Keratinocyte (primary cell): Measurements from ENCODE around the gene ALPK1. TPM values are rescaled to one million over a fixed set of nuclear protein-coding genes. Genes with fewer than 3 reads are reported as not detected.

Experiments
- DNase-seq: peaks from one replicate; pipeline ENCODE4 v3.0.0-alpha.2; 2011; ENCODE audit warnings: low read depth, missing footprints, low spot score
- FAIRE-seq: peaks from 2 replicates; lab custom pipeline; 2011; peaks lifted over from hg19 to GRCh38; lab: Jason Lieb, UNC
- H2AFZ ChIP-seq: 2 replicates; pipeline ENCODE4 v1.6.0; 2012; ENCODE audit warnings: low read length, control low read depth, inconsistent platforms; ENCODE audit not compliant: control insufficient read depth
- H3K27ac ChIP-seq: 2 replicates; pipeline ENCODE4 v1.5.1; 2011; ENCODE audit warnings: low read length; ENCODE audit not compliant: control insufficient read depth, insufficient read depth
- H3K27me3 ChIP-seq: 3 replicates; pipeline ENCODE4 v1.6.0; 2011; ENCODE audit warnings: low read length; ENCODE audit not compliant: control insufficient read depth, insufficient read depth; ENCODE audit errors: extremely low read depth
- H3K36me3 ChIP-seq, 2 experiments: 2 replicates in 1 of 2; 3 replicates in 1 of 2; pipeline ENCODE4 v1.5.1; 2011; ENCODE audit warnings: low read length in 2 of 2, mild to moderate bottlenecking in 1 of 2; ENCODE audit not compliant: control insufficient read depth in 2 of 2, insufficient read depth in 2 of 2; ENCODE audit errors: extremely low read depth in 1 of 2
- H3K4me1 ChIP-seq: 3 replicates; pipeline ENCODE4 v1.5.1; 2011; ENCODE audit warnings: low read length; ENCODE audit not compliant: control insufficient read depth, insufficient read depth; ENCODE audit errors: extremely low read depth
- H3K4me2 ChIP-seq: 3 replicates; pipeline ENCODE4 v1.6.0; 2011; ENCODE audit warnings: low read depth, low read length; ENCODE audit not compliant: control insufficient read depth, insufficient read depth; ENCODE audit errors: extremely low read depth
- H3K4me3 ChIP-seq, 3 experiments: fragments of 200-600 bp in 1 of 3; sonication (generic) in 1 of 3; 2 replicates in 2 of 3; 3 replicates in 1 of 3; pipeline ENCODE4 v1.5.1; 2011 to 2016; ENCODE audit warnings: low read length in 3 of 3, mild to moderate bottlenecking in 3 of 3, control low read depth in 2 of 3, inconsistent platforms in 1 of 3, low read depth in 1 of 3, mixed read lengths in 1 of 3, mixed run types in 1 of 3, moderate library complexity in 1 of 3; ENCODE audit not compliant: control insufficient read depth in 2 of 3, insufficient read depth in 2 of 3; ENCODE audit errors: extremely low read depth in 1 of 3
- H3K79me2 ChIP-seq: 2 replicates; pipeline ENCODE4 v1.6.0; 2012; ENCODE audit warnings: low read length; ENCODE audit not compliant: control insufficient read depth, insufficient read depth
- H3K9ac ChIP-seq: 3 replicates; pipeline ENCODE4 v1.6.0; 2011; ENCODE audit warnings: low read length; ENCODE audit not compliant: control insufficient read depth, insufficient read depth; ENCODE audit errors: extremely low read depth
- H3K9me1 ChIP-seq: 3 replicates; pipeline ENCODE4 v1.6.0; 2011; ENCODE audit warnings: low read length; ENCODE audit not compliant: control insufficient read depth, insufficient read depth; ENCODE audit errors: extremely low read depth
- H3K9me3 ChIP-seq: 2 replicates; pipeline ENCODE4 v1.5.1; 2012; ENCODE audit warnings: low read depth, low read length; ENCODE audit not compliant: control insufficient read depth
- H4K20me1 ChIP-seq: 3 replicates; pipeline ENCODE4 v1.6.0; 2011; ENCODE audit warnings: low read length; ENCODE audit not compliant: control insufficient read depth, insufficient read depth; ENCODE audit errors: extremely low read depth
- CTCF ChIP-seq, 3 experiments: IDR thresholded peaks in 1 of 3; conservative IDR thresholded peaks in 1 of 3; optimal IDR thresholded peaks in 1 of 3; 2 replicates in 2 of 3; 3 replicates in 1 of 3; pipeline versions ENCODE3 to v1.5.1; 2011; ENCODE audit warnings: low read length in 3 of 3, mild to moderate bottlenecking in 3 of 3, moderate library complexity in 2 of 3, control low read depth in 1 of 3, inconsistent platforms in 1 of 3; ENCODE audit not compliant: insufficient read depth in 2 of 3; ENCODE audit errors: extremely low read depth in 1 of 3
- EZH2 ChIP-seq: IDR thresholded peaks from one replicate; pipeline ENCODE4 v1.6.1; 2012; ENCODE audit warnings: inconsistent platforms, mild to moderate bottlenecking, low read length, moderate library complexity
- dilution Hi-C: fragments of 300-500 bp; cut with MboI; formaldehyde crosslinking; loops from one replicate; pipeline ENCODE4 v1.7.0; 2020; ENCODE audit warnings: low sequenced_read_pairs; ENCODE audit not compliant: extremely low pct_ligation_motif_present
- polyA plus RNA-seq, 5 experiments: library from polyadenylated mRNA; depleted of rRNA in 3 of 5; stranded (reverse) in 3 of 5; stranded (forward) in 1 of 5; unstranded in 1 of 5; fragments of >200 nt; gene quantifications; 1 replicate in 1 of 5; 2 replicates in 3 of 5; 3 replicates in 1 of 5; pipeline versions ENCODE4 v1.2.1 to v1.2.3, GENCODE V29; 2011 to 2012; ENCODE audit warnings: missing spikeins in 2 of 5, low read depth in 1 of 5, low replicate concordance in 1 of 5

The ALPK1 gene
- polyA plus RNA-seq, 1 donor (not counting 4 experiments of a cell fraction or from before 2014, with no cell fraction given) = 5.5 TPM

- no peak for FAIRE-seq
These were observed 120.9 kb downstream of the ALPK1 start for GRCh38 chr4:112418092-112418491.

GRCh38 chr4:112421911-112422310, 124.7 kb downstream of the ALPK1 start:
- H3K36me3 ChIP-seq = no peaks in the 10 kb centered on the region
- no peak overlapping the region for H3K27ac ChIP-seq
- no peaks in the 10 kb centered on the region for H3K79me2 ChIP-seq
- no peak overlapping the region for H3K4me3 ChIP-seq
- H3K9ac ChIP-seq = no peak overlapping the region
- FAIRE-seq (no peak), DNase-seq (no peak)
- H4K20me1 ChIP-seq = no peaks in the 10 kb centered on the region
- H3K9me1 ChIP-seq = no peaks in the 10 kb centered on the region
- H2AFZ ChIP-seq = no peak overlapping the region
- no peak overlapping the region for H3K4me2 ChIP-seq
- no peaks in the 10 kb centered on the region for H3K27me3 ChIP-seq
- dilution Hi-C loops = no loop called here
- H3K9me3 ChIP-seq = no peaks in the 10 kb centered on the region
- H3K4me1 ChIP-seq = no peaks in the 10 kb centered on the region
- TF ChIP-seq CTCF (optimal IDR thresholded peaks at IDR 0.05 in 1 of 3, IDR thresholded peaks at IDR 0.05 in 1 of 3, conservative IDR thresholded peaks at IDR 0.05 in 1 of 3; ENCODE audit: extremely low read depth in 1 of 3, insufficient read depth in 2 of 3, low read length in 3 of 3) (no peak), EZH2 (no peak)

More at GRCh38 chr4:112418092-112418491, 120.9 kb downstream of the ALPK1 start:
- Histone ChIP-seq H3K79me2 (no peaks in the 10 kb centered on the region), H3K27ac (no peak overlapping the region), H3K4me2 (no peak overlapping the region), H4K20me1 (no peaks in the 10 kb centered on the region), H3K9ac (no peak overlapping the region), H2AFZ (no peak overlapping the region), H3K4me3 (no peak overlapping the region), H3K9me1 (no peaks in the 10 kb centered on the region), H3K9me3 (no peaks in the 10 kb centered on the region), H3K4me1 (peaks cover 3% of the 10 kb centered on the region), H3K27me3 (no peaks in the 10 kb centered on the region), H3K36me3 (no peaks in the 10 kb centered on the region)
- TF ChIP-seq CTCF (optimal IDR thresholded peaks at IDR 0.05 in 1 of 3, IDR thresholded peaks at IDR 0.05 in 1 of 3, conservative IDR thresholded peaks at IDR 0.05 in 1 of 3; ENCODE audit: extremely low read depth in 1 of 3, insufficient read depth in 2 of 3, low read length in 3 of 3) (peak in 1 of 3 experiments; percentile 3), EZH2 (no peak)
- dilution Hi-C loops = no loop called here
- no peak for DNase-seq
